Measurements from ENCODE around the gene ARF3.

The ARF3 gene

DNA sequence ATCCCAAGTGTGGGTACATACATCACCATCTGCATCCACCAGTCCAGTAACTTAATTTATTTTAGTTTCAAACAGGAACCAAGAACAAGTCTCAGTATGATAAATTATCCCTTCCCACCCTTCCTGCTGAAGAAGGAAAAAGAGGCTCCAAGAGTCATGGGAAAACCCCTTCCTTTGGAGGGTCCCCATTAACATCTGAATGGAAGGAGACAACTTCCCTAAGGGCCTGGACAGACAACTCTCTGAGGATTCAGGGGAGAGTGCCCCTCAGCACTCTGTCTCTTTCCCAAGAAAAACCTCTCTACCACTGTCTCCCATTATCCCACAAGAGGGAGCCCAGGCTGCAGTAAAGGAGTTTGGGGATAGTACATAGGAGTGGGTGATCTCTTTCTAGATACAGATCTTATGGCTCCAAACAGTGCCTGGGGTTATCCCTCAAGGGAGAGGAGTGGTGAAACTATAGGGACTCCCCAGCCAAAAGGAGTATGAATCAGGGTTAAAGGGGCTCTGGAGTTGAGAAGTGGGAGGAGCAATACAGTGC lies 8.1 kb upstream of the ARF3 start:
- DNase-seq, result no peak

DNA sequence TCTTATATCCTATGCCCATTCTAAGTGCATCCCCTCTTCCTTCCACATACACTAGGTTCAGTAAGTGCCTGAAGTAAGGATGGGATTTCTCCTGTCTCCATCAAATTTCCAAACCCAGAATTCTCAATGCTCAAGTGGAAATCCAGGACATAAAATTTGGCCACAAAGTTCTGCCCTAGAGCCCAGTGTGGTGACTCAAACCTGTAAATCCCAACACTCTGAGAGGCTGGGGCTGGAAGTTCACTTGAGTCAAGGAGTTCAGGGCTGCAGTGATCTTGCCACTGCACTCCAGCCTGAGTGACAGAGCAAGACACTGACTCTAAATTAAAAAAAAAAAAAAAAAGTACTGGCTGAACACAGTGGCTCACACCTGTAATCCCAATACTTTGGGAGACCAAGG lies 4.5 kb upstream of the ARF3 start:
- DNase-seq, result no peak

- DNase-seq, result no peak
These were observed 4.0 kb upstream of the ARF3 start for GRCh38 chr12:48961331-48961730.

GRCh38 chr12:48960834-48961233 lies 3.5 kb upstream of the ARF3 start:
- DNase-seq, result no peak

DNA sequence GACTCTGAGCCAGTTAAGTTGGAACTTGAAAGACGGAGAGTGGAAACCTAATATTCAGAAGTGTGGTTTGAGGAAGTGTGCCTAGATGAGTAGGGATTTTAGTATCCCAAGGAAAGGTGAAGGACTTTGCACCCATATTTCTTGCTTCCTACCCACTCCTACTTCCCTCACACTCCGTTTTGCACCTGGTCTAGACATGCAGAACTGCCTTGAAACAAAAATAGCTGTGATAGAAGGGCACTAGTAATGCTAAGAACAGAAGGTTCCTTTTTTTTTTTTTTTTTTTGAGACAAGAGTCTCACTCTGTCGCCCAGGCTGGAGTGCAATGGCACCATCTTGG lies 732 bp upstream of the ARF3 start:
- DNase-seq, result no peak

DNA sequence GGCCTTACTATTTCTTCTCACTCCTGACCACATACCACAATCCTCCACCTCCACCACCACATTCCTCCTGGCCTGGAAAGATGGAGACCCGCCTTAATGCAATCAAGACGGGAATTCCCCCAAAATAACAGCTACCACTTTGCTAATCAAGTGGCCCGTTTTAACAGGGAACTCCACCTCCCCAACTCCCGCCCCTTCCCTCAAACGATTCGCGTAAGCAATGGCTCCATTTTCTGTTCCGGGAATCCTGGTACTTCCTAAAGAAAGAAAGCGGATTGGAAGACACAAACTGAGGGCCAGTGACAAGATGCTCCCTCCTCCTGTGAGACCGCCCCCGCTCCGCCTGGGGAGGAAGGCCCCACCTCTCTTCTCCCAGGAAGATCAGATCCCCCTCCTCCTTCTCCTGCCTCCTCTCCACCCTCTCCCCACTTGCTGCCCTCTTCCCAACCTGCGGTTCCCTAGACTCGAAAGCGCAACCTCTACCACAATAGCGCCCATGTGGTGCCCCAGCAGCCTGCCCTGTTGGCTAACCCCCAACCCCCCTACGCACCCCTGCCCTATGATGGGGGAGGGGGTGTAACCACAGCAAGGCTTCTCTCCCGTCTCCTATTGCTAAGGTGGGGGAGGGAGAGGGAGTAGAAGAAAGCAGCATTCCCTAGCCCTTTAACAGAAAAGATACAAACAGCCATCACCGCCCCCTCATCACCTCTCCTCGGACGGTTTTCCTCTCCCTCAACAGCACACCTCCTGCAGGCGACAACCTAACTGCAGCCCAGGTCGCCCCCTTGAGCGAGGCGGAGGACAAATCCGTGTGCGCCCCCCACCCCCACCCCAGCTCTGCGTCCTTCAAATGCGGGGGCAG lies 777 bp downstream of the ARF3 start:
- DNase-seq, result peak; percentile 23

DNA sequence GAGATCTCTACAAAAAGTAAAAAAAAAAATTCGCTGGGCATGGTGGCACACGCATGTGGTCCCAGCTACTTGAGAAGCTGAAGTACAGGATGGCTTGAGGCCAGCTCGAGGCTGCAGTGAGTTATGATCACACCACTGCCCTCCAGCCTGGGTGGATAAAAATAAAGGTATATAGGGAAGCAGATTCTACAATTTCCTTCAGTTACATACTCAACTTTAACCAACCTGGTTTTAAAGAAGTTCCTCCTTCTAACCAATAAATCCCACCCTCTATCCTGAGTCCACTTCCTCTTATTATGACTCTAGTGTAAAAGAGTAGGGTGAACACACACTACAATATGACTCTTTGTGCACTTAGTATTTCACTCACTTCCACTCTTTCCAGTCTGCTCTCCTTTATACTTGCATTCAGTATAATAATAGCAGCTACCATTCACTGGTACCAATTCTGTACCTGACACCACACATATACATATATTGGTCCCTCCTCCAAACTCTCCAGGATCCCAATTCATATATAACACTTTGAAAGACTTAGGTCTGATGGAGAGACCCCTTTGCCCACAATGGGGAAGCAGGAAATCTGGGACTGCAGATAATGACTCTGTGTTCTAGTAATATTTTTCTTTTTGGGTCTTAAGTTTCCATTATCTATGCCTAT lies 2.3 kb downstream of the ARF3 start:
- no peak for DNase-seq

GRCh38 chr12:48954061-48954460 lies 3.2 kb downstream of the ARF3 start:
- no peak for DNase-seq

- no peak for DNase-seq
These were observed 4.6 kb downstream of the ARF3 start for GRCh38 chr12:48952691-48953090.

DNA sequence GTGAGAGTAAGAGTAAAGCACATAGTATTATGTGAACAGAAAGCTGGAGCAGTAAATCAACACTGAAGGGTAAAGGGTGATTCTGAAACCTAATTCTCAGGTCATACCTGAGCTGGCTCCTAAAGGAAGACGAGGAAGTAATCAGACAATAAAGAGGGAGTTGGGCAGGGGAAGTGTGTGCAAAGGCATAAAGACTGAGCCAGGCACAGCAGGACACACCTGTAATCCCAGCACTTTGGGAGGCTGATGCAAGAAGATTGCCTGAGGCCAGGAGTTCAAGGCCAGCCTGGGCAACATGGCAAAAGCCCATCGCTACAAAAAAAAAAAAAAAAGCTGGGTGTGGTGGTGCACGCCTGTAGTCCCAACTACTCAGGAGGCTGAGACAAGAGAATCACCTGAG lies 9.6 kb downstream of the ARF3 start:
- no peak for DNase-seq

DNA sequence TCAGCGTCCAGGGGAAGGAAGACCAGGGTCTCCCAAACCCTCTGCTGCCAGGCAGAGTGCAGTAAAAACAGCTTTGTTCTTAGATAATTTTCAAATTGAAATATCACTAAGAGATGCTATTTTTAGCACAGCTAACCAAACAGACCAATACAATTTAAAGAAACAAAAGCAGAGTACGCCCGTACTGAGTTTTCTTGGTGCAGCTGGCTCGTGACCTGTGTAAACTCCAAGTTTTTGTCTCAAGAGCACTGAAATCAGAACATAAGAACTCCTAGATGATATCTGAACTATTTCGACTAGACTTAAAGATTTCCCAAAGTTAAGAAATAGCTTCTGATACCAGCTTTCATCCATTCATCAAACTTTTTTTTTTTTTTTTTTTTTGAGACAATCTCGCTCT lies 10.3 kb downstream of the ARF3 start:
- no peak for DNase-seq

DNA sequence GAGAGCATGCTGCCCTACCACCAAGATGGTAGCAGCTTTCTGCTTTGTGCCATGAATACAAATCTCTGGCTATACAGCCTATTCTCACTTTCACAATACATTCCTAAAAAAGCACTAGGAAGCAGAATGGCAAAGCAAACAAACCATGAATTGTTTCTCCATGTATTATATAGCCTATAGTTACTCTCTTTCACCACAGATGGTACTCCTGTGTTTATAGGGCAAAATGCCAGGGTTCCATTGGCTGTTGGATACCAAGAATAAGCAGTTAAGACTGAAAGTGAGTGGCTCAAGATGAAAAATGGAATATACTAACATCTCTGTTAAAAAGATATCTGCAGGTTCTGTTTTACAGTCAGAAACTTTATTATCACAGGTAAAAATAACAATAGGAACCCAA lies 11.1 kb downstream of the ARF3 start:
- no peak for DNase-seq

- no peak for DNase-seq
These were observed 14.1 kb downstream of the ARF3 start for GRCh38 chr12:48943221-48943620.

GRCh38 chr12:48940181-48940580 lies 17.1 kb downstream of the ARF3 start:
- no peak for DNase-seq

GRCh38 chr12:48938805-48939204 lies 18.5 kb downstream of the ARF3 start:
- no peak for DNase-seq

DNA sequence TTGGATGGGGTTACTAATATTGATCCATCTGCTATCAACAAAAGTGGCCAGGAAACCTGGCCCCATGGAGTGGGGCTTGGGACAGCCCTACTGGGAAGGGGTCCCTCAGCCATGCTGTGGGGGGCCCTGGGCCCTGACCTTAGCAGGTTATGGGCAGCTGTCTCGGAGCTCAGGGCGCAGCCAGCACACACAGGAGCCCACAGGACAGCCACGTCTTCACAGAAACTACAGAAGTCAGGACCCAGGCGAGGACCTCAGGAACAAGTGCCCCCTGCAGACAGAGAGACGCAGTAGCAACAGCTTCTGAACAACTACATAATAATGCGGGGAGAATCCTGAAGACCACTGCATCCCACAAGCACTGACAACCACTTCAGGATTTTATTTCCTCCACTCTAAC lies 20.1 kb downstream of the ARF3 start:
- no peak for DNase-seq

DNA sequence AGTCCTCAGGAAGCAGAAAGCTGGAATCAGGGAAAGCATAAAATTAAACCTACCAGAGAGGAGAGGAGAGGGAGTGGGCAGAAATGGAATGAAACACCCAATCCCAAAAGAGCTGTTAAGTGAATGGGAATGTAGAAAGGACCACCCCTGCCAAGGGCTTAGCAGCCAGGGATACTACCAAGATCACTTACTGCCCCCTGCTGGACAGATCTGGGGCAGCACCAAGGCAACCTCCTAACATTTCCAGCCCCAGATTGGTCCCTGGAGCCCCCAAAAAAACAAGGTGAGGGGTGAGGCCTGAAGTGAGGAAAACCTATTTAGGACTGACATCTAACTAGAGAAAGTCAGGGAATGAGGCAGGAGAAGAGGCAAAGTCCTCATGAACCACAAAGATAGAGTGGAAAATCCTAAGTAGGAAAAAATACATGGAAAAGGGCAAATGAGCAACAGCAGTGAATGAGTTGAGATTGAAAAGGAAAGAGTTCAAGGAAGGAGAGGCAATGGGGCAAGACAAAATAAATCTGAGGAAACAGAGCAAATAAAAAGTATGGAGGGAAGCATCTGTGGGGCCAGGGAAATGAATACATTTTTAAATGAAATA lies 20.8 kb downstream of the ARF3 start:
- peak; percentile 87 for DNase-seq

GRCh38 chr12:48934312-48934706 lies 23.0 kb downstream of the ARF3 start:
- DNase-seq, result peak; percentile 21

GRCh38 chr12:48933664-48934311 lies 23.5 kb downstream of the ARF3 start:
- DNase-seq, result peak; percentile 28

GRCh38 chr12:48932878-48933277 lies 24.4 kb downstream of the ARF3 start:
- peak; percentile 7 for DNase-seq

GRCh38 chr12:48930475-48930874 lies 26.8 kb downstream of the ARF3 start:
- DNase-seq, result no peak

DNA sequence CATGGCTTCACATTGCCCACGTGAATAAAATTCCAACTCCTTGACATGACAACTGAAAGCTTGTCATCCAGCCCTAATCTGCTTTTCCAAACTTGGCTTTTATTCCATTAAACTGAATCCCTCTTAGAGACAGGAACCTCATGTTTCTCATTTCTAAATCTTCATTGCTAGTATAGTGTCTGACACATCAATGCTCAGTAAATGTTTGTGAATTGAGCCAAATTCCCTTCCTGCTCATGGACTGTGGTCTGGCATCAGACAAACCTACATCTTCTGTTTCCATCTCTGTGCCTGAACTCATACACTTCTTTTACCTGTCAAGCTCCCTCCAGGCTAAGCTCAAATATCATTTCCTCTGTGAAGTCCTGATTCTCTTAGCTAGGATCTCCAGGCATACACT lies 27.7 kb downstream of the ARF3 start:
- no peak for DNase-seq

DNA sequence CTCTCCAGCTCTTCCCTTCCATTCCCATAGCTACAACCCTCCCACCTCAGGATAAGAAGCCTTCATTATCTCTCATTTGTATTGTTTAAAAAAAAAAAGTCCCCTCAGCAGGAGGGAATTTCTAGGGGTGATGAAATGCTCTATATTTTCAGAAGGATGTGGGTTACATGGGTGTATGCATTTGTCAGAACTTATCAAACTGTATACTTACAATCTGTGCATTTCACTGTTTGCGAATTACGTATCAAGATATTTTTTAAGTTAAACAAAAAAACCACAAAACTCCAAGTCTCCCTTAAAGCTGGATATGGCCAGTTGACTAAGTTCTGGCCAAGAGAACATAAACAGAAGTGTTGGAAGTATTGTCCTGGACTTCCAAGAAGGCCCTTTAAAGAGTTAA lies 30.0 kb downstream of the ARF3 start:
- DNase-seq, result no peak

All from CD4-positive, alpha-beta T cell treated with Interleukin-6 for 4 hours (primary cell).